HepG2 (cell line): ENCODE results near the gene ACTR3. TPM values are rescaled to one million over a fixed set of nuclear protein-coding genes. Genes with fewer than 3 reads are reported as not detected.

Source experiments
- ATF3 ChIP-seq: sonication (generic); formaldehyde crosslinking; IDR thresholded peaks from 2 replicates; pipeline ENCODE4 v1.4.0; 2020; ENCODE audit warnings: missing genetic modification reagents
- ETV6 ChIP-seq: sonication (generic); formaldehyde crosslinking; conservative IDR thresholded peaks from 2 replicates; pipeline ENCODE4 v1.4.0; 2020; ENCODE audit warnings: missing genetic modification reagents
- HMG20A ChIP-seq: IDR thresholded peaks from 2 replicates; pipeline ENCODE4 v1.6.1; 2016; ENCODE audit warnings: borderline replicate concordance
- KAT2B ChIP-seq: fragments of 150-350 bp; IDR thresholded peaks from 2 replicates; pipeline ENCODE4 v1.6.1; 2014; ENCODE audit warnings: low read depth, low read length, borderline replicate concordance
- KDM6A ChIP-seq: IDR thresholded peaks from 2 replicates; pipeline ENCODE4 v1.6.1; 2016; ENCODE audit warnings: low read depth
- MZF1 ChIP-seq: sonication (generic); formaldehyde crosslinking; IDR thresholded peaks from 2 replicates; pipeline ENCODE4 v1.8.1; 2023; ENCODE audit warnings: mild to moderate bottlenecking, missing genetic modification reagents, borderline replicate concordance
- POLR2G ChIP-seq: fragments of 200-400 bp; formaldehyde crosslinking; IDR thresholded peaks from 2 replicates; pipeline ENCODE4 v1.6.1; 2018; ENCODE audit warnings: mild to moderate bottlenecking, low read depth, low read length, moderate library complexity
- SNRNP70 ChIP-seq: fragments of 200-400 bp; formaldehyde crosslinking; IDR thresholded peaks from 2 replicates; pipeline ENCODE4 v1.6.1; 2017; ENCODE audit warnings: mild to moderate bottlenecking, low read depth, low read length, moderate library complexity
- THAP7 ChIP-seq: sonication (generic); formaldehyde crosslinking; IDR thresholded peaks from 2 replicates; pipeline ENCODE4 v1.8.1; 2023; ENCODE audit warnings: mild to moderate bottlenecking, missing genetic modification reagents
- UBTF ChIP-seq: sonication (generic); formaldehyde crosslinking; IDR thresholded peaks from 2 replicates; pipeline ENCODE4 v1.4.0; 2020; ENCODE audit warnings: mild to moderate bottlenecking, missing genetic modification reagents
- XBP1 ChIP-seq: sonication (generic); formaldehyde crosslinking; IDR thresholded peaks from 2 replicates; pipeline ENCODE4 v1.5.0; 2020; ENCODE audit warnings: missing genetic modification reagents
- ZNF331 ChIP-seq: sonication (generic); formaldehyde crosslinking; IDR thresholded peaks from 2 replicates; pipeline ENCODE4 v1.4.0; 2020; ENCODE audit warnings: missing genetic modification reagents
- ZNF367 ChIP-seq: sonication (generic); formaldehyde crosslinking; IDR thresholded peaks from 2 replicates; pipeline ENCODE4 v1.4.0; 2020; ENCODE audit warnings: missing genetic modification reagents, borderline replicate concordance
- ZNF720 ChIP-seq: sonication (generic); formaldehyde crosslinking; IDR thresholded peaks from 2 replicates; pipeline ENCODE4 v1.4.0; 2020; ENCODE audit warnings: missing genetic modification reagents
- ZSCAN20 ChIP-seq: sonication (generic); formaldehyde crosslinking; IDR thresholded peaks from 2 replicates; pipeline ENCODE4 v1.4.0; 2020; ENCODE audit warnings: missing genetic modification reagents, mild to moderate bottlenecking, borderline replicate concordance
- polyA plus RNA-seq, 8 experiments: library from polyadenylated mRNA; depleted of rRNA in 3 of 8; stranded (reverse) in 7 of 8; unstranded in 1 of 8; fragments of >200 nt; fragmentation: Illumina TruSeq in 4 of 8; extraction: Trizol in 4 of 8; gene quantifications; 2 replicates each; pipeline versions ENCODE4 v1.2.1 to v1.2.3, GENCODE V29; 2011 to 2016; ENCODE audit warnings: low read depth in 4 of 8, missing spikeins in 1 of 8, mixed read lengths in 1 of 8; ENCODE audit not compliant: insufficient read depth in 1 of 8
- total RNA-seq, 5 experiments: library from RNA; depleted of rRNA; stranded (reverse); fragments of >200 nt; fragmentation: Illumina TruSeq; extraction: Trizol; gene quantifications; 2 replicates each; pipeline ENCODE4 v1.2.3, GENCODE V29; 2016; ENCODE audit warnings: low read depth in 1 of 5
- TF ChIP-seq, protein P1 (sequence below): sonication (generic); formaldehyde crosslinking; IDR thresholded peaks from 2 replicates; pipeline ENCODE4 v1.5.0; 2020; ENCODE audit warnings: mild to moderate bottlenecking, missing genetic modification reagents, borderline replicate concordance
- TF ChIP-seq, protein P2 (sequence below): sonication (generic); formaldehyde crosslinking; IDR thresholded peaks from 2 replicates; pipeline ENCODE4 v1.4.0; 2020; ENCODE audit warnings: mild to moderate bottlenecking, low read depth, missing genetic modification reagents
- TF ChIP-seq, protein P3 (sequence below): IDR thresholded peaks from 2 replicates; pipeline ENCODE4 v1.6.1; 2016; ENCODE audit warnings: mild to moderate bottlenecking, missing biosample characterization, missing genetic modification reagents

The ACTR3 gene
- total and polyA plus RNA-seq, 2 of the 13 experiments (the other 11 are each of a cell fraction or from before 2014, with no cell fraction given): 123 to 225 TPM

DNA sequence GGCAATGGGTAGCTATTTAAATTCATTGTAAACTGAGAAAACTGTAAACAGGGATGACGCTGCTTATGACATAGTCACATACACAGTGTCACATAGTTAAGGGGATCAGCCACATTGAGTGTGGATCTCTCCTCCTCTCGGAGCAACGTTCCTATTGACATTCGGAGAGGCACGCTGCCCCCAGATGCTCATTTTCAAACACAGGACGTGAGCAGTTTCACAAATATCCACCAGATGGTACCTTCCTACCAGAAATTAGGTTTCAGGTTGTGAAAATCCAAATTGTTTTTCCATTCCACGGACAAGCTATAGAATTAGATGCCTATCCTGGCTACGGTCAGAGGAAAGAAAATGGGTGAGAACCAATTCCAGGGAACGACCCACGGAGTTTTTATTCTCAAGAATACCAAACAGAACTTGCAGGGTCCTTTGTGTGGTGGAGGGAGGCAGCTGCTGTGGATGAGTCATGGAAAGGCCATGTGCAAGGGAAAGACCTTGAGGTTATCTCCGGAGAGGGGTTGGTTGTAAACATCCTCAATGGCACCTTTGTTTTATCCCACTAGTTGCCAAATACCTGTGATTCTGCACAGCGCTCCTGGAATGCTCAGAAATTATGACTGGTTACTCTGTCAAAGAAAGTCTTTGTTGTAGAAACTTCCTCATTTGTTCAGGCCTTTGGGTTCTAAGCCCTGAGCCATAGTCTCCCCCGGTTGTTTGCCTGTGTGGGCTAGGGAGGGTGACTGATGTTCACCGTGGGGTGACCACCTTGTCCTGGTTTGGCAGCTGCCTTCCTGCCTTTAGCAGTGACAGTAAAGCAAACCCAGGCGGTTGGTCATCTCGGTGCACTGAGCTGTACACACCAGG lies 88.0 kb downstream of the ACTR3 start (continued):
- peak; percentile 87 for TF ChIP-seq UBTF (CRISPR knock-in tag)
- peak; percentile 93 for TF ChIP-seq HMG20A
- TF ChIP-seq, protein P1, sequence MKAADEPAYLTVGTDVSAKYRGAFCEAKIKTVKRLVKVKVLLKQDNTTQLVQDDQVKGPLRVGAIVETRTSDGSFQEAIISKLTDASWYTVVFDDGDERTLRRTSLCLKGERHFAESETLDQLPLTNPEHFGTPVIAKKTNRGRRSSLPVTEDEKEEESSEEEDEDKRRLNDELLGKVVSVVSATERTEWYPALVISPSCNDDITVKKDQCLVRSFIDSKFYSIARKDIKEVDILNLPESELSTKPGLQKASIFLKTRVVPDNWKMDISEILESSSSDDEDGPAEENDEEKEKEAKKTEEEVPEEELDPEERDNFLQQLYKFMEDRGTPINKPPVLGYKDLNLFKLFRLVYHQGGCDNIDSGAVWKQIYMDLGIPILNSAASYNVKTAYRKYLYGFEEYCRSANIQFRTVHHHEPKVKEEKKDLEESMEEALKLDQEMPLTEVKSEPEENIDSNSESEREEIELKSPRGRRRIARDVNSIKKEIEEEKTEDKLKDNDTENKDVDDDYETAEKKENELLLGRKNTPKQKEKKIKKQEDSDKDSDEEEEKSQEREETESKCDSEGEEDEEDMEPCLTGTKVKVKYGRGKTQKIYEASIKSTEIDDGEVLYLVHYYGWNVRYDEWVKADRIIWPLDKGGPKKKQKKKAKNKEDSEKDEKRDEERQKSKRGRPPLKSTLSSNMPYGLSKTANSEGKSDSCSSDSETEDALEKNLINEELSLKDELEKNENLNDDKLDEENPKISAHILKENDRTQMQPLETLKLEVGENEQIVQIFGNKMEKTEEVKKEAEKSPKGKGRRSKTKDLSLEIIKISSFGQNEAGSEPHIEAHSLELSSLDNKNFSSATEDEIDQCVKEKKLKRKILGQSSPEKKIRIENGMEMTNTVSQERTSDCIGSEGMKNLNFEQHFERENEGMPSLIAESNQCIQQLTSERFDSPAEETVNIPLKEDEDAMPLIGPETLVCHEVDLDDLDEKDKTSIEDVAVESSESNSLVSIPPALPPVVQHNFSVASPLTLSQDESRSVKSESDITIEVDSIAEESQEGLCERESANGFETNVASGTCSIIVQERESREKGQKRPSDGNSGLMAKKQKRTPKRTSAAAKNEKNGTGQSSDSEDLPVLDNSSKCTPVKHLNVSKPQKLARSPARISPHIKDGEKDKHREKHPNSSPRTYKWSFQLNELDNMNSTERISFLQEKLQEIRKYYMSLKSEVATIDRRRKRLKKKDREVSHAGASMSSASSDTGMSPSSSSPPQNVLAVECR (CRISPR knock-in tag): peak; percentile 62; the same call in 1 of the 2 replicates
- TF ChIP-seq ZNF720 (CRISPR knock-in tag): no peak
- no peak for TF ChIP-seq MZF1 (CRISPR knock-in tag)
- no peak for TF ChIP-seq SNRNP70
- TF ChIP-seq, protein P2, sequence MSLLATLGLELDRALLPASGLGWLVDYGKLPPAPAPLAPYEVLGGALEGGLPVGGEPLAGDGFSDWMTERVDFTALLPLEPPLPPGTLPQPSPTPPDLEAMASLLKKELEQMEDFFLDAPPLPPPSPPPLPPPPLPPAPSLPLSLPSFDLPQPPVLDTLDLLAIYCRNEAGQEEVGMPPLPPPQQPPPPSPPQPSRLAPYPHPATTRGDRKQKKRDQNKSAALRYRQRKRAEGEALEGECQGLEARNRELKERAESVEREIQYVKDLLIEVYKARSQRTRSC (CRISPR knock-in tag): no peak
- no peak for TF ChIP-seq ZNF367
- TF ChIP-seq KDM6A (CRISPR knock-in tag): peak; percentile 59
- TF ChIP-seq ZNF331 (CRISPR knock-in tag): peak; percentile 15
- TF ChIP-seq, protein P3, sequence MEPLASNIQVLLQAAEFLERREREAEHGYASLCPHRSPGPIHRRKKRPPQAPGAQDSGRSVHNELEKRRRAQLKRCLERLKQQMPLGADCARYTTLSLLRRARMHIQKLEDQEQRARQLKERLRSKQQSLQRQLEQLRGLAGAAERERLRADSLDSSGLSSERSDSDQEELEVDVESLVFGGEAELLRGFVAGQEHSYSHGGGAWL (CRISPR knock-in tag): peak; percentile 56
- TF ChIP-seq ZSCAN20: no peak
- TF ChIP-seq KAT2B: no peak
- TF ChIP-seq XBP1 (CRISPR knock-in tag): no peak
- TF ChIP-seq ETV6 (CRISPR knock-in tag): no peak; the same call in 1 of the 2 replicates
- TF ChIP-seq THAP7: peak; percentile 94
- peak; percentile 53 for TF ChIP-seq POLR2G
- TF ChIP-seq ATF3 (CRISPR knock-in tag): peak; percentile 99
